CD4-positive, alpha-beta T cell (primary cell): ENCODE results near the gene FAM229B. TPM values are rescaled to one million over a fixed set of nuclear protein-coding genes. Genes with fewer than 3 reads are reported as not detected.

Experiments
- ATAC-seq: fragments of 200-7000 bp; cut with Tn5 transposase; one replicate; pipeline ENCODE4 v1.10.0; 2022; ENCODE audit warnings: mild to moderate bottlenecking; ENCODE audit not compliant: poor library complexity
- CTCF ChIA-PET: fragments of 350-600 bp; sonication (Branson Sonifier 250); formaldehyde crosslinking; loops from one replicate; lab custom pipeline; 2021; ENCODE audit warnings: antibody characterized with exemption, inconsistent platforms; lab: Charles Lee
- POLR2A ChIA-PET: fragments of 350-600 bp; sonication (Branson Sonifier 250); formaldehyde crosslinking; loops from one replicate; lab custom pipeline; 2021; ENCODE audit warnings: antibody characterized with exemption, inconsistent platforms; lab: Charles Lee
- DNase-seq, 14 experiments: peaks; one replicate each; pipeline ENCODE4 v3.0.0-alpha.2; 2013 to 2020; ENCODE audit warnings: mixed read lengths in 2 of 14
- H3K27ac ChIP-seq, 2 donors: one replicate each; pipeline versions ENCODE4 v1.5.1 to v1.7.0; 2013; ENCODE audit warnings: low read length in 2 of 2, low read depth in 1 of 2, mild to moderate bottlenecking in 1 of 2
- H3K27me3 ChIP-seq, 2 experiments: 1 replicate in 1 of 2; 2 replicates in 1 of 2; pipeline versions ENCODE4 v1.6.1 to v1.7.0; 2013; ENCODE audit warnings: low read length in 2 of 2, control low read depth in 1 of 2, mild to moderate bottlenecking in 1 of 2, moderate library complexity in 1 of 2; ENCODE audit not compliant: insufficient read depth in 2 of 2, control insufficient read depth in 1 of 2
- H3K36me3 ChIP-seq: one replicate; pipeline ENCODE4 v1.6.1; 2013; ENCODE audit warnings: low read length, control low read depth; ENCODE audit not compliant: insufficient read depth
- H3K4me1 ChIP-seq: one replicate; pipeline ENCODE4 v1.6.1; 2013; ENCODE audit warnings: low read length, control low read depth; ENCODE audit not compliant: insufficient read depth
- H3K4me3 ChIP-seq: one replicate; pipeline ENCODE4 v1.5.1; 2013; ENCODE audit warnings: mild to moderate bottlenecking, low read length, moderate library complexity
- H3K9me3 ChIP-seq, 2 experiments: 1 replicate in 1 of 2; 2 replicates in 1 of 2; pipeline versions ENCODE4 v1.6.1 to v1.7.0; 2013; ENCODE audit warnings: low read length in 2 of 2, mild to moderate bottlenecking in 2 of 2, control low read depth in 1 of 2, moderate library complexity in 1 of 2; ENCODE audit not compliant: control insufficient read depth in 1 of 2, insufficient read depth in 1 of 2
- H3K27ac Mint-ChIP-seq: one replicate; pipeline ENCODE4 v1.8.0; 2020; ENCODE audit warnings: mixed read lengths
- H3K27me3 Mint-ChIP-seq: one replicate; pipeline ENCODE4 v1.8.0; 2021; ENCODE audit warnings: mixed read lengths
- H3K36me3 Mint-ChIP-seq: one replicate; pipeline ENCODE4 v1.8.0; 2021; ENCODE audit warnings: low read depth, mixed read lengths
- H3K4me1 Mint-ChIP-seq: one replicate; pipeline ENCODE4 v1.8.0; 2021; ENCODE audit warnings: low read depth, mixed read lengths
- H3K4me3 Mint-ChIP-seq: one replicate; pipeline ENCODE4 v1.8.0; 2020; ENCODE audit warnings: mild to moderate bottlenecking, mixed read lengths
- H3K9me3 Mint-ChIP-seq: one replicate; pipeline ENCODE4 v1.8.0; 2020; ENCODE audit warnings: mixed read lengths
- intact Hi-C, 2 experiments: fragments of 100-400 bp; cut with DNase I in 1 of 2; cut with micrococcal nuclease in 1 of 2; formaldehyde crosslinking; loops; one replicate each; pipeline versions ENCODE4 v1.15.1 to v1.9.0; 2023 to 2025; cut with DNase I, micrococcal nuclease
- total RNA-seq, 174 experiments: library from RNA in 2 of 174; stranded (reverse) in 2 of 174; gene quantifications; one replicate each; pipeline ENCODE4 v1.2.3 and lab custom pipeline; 2021 to 2026
- TF ChIP-seq, protein P1 (sequence below): fragments of 200-600 bp; IDR thresholded peaks from one replicate; pipeline ENCODE4 v1.8.0; 2022; ENCODE audit warnings: antibody characterized with exemption, mild to moderate bottlenecking

Gene FAM229B
- total RNA-seq, 2 experiments from 2014 or later = 3.6 to 4.4 TPM

DNA sequence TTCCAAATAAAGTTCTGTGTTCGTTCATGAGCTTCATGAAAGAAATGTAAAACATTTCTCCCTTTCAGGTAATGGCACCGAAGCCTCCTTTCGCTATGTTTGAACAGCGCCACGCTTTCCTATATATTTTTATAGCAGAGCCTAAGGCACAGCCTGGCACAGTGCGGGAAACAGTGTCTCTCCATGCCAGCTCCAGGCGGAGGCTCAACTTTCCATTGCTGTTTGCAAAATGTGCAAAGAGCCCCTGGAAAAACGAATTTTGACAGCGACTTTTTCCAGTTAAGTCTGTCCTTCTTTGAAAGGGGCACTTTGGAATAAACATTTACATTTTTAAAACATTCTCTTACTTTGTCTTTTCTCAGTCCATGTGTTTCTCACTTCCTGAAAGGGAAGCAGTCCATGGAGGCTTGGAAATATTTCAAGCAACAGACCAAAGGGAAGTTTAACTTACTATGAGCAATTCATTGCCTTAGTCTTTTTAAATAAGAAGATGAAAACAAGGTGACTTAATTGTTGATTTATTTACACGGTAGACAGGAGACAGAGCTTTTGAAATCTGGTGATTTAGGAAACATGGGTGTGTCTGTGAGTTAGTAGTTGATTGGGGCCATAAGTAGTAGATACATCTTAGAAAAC lies 32.7 kb upstream of the FAM229B start:
- CTCF ChIA-PET = no interaction called here
- H3K4me1 Mint-ChIP-seq = no peaks in the 10 kb centered on the region
- POLR2A ChIA-PET = no interaction called here

DNA sequence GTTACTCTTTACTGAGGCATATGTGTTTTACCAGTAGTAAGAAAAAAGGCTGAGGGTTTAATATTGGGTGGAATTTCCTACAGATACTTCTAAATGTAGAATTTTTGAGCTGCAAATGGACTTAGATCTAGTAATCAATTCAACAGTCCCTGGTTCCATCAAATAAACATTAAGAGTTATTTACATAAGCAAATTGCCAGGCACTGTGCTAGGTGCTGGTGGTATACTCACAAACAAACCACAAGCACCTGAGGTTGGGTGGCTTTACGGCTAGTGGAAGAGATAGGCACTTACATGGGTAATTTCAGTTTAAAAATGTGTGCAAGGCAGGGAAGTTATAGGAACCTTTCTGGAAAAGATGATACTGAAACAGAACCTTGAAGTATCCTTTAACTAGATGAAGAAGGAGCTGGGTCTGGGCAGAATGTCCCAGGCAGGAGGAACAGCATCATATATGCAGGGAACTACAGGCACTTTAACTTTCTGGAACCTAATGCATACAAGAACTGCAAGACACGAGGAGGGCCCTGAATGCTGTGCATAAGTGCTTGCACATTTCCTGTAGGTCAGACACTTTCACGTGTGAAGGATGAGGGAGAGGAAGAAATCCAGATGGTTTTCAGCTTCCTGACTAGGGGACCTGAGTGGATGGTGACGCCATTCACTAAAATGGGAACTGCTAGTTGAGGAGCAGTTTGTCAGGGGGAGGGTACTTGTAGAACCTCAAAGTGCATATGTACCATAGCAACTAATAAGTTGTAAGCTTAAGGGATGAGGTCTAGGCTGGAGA lies 29.0 kb upstream of the FAM229B start:
- no peak overlapping the region for H3K27ac Mint-ChIP-seq
- ATAC-seq (no peak), DNase-seq (no peak)
- intact Hi-C loops = no loop called here
- Histone ChIP-seq H3K27ac (no peak overlapping the region), H3K36me3 (no peaks in the 10 kb centered on the region), H3K27me3 (no peaks in the 10 kb centered on the region), H3K4me1 (no peaks in the 10 kb centered on the region), H3K9me3 (no peaks in the 10 kb centered on the region), H3K4me3 (no peak overlapping the region)
- H3K4me3 Mint-ChIP-seq = no peak overlapping the region
- ChIA-PET CTCF (no interaction called here), POLR2A (interaction anchor here (0.5 to 0.6 kb wide), 2 partner anchors 15 to 28 kb away, joined by 3 read pairs; no protein-coding TSS in a partner anchor)
- H3K4me1 Mint-ChIP-seq = no peaks in the 10 kb centered on the region
- H3K9me3 Mint-ChIP-seq = no peaks in the 10 kb centered on the region
- no peaks in the 10 kb centered on the region for H3K36me3 Mint-ChIP-seq
- TF ChIP-seq, protein P1, sequence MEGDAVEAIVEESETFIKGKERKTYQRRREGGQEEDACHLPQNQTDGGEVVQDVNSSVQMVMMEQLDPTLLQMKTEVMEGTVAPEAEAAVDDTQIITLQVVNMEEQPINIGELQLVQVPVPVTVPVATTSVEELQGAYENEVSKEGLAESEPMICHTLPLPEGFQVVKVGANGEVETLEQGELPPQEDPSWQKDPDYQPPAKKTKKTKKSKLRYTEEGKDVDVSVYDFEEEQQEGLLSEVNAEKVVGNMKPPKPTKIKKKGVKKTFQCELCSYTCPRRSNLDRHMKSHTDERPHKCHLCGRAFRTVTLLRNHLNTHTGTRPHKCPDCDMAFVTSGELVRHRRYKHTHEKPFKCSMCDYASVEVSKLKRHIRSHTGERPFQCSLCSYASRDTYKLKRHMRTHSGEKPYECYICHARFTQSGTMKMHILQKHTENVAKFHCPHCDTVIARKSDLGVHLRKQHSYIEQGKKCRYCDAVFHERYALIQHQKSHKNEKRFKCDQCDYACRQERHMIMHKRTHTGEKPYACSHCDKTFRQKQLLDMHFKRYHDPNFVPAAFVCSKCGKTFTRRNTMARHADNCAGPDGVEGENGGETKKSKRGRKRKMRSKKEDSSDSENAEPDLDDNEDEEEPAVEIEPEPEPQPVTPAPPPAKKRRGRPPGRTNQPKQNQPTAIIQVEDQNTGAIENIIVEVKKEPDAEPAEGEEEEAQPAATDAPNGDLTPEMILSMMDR = no peak
- H3K27me3 Mint-ChIP-seq = peaks cover 5% of the 10 kb centered on the region

More for the DNA sequence above, 32.7 kb upstream of the FAM229B start:
- intact Hi-C loops = no loop called here
- DNase-seq (no peak), ATAC-seq (no peak)
- Mint-ChIP-seq H3K27me3 (peaks cover 5% of the 10 kb centered on the region), H3K9me3 (no peaks in the 10 kb centered on the region), H3K27ac (no peak overlapping the region), H3K36me3 (no peaks in the 10 kb centered on the region), H3K4me3 (no peak overlapping the region)
- no peaks in the 10 kb centered on the region for H3K9me3 ChIP-seq
- TF ChIP-seq, protein P1 = no peak
- no peak overlapping the region for H3K27ac ChIP-seq
- H3K4me1 ChIP-seq = no peaks in the 10 kb centered on the region
- no peaks in the 10 kb centered on the region for H3K36me3 ChIP-seq
- H3K27me3 ChIP-seq = no peaks in the 10 kb centered on the region
- H3K4me3 ChIP-seq = no peak overlapping the region

DNA sequence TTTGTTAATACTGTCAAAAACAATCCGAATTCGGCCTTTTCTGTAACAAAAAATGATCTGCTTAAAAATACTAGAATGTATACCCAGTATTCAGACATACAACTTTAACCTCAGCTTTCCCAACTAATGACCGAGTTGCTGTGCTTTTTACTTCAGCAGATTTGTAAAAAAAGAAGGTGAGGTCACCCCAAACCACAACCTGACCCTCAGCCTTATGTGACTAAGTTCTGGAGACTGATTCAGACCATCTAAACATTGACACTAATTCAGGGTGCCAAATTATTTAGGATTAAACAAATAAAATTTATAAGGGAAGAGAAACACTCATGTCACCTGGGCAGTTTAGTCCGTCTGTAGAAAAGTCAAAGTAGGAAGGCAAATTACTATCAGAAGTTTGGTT lies 25.8 kb upstream of the FAM229B start:
- ChIA-PET POLR2A (no interaction called here), CTCF (no interaction called here)
- TF ChIP-seq, protein P1 = no peak
- no peak overlapping the region for H3K27ac Mint-ChIP-seq
- H3K27ac ChIP-seq = no peak overlapping the region
- H3K4me1 Mint-ChIP-seq = peaks cover 4% of the 10 kb centered on the region
- no peaks in the 10 kb centered on the region for H3K27me3 ChIP-seq
- H3K9me3 Mint-ChIP-seq = no peaks in the 10 kb centered on the region
- DNase-seq (no peak), ATAC-seq (no peak)
- intact Hi-C loops = no loop called here
- no peak overlapping the region for H3K4me3 Mint-ChIP-seq
- H3K9me3 ChIP-seq = no peaks in the 10 kb centered on the region
- no peak overlapping the region for H3K4me3 ChIP-seq
- no peaks in the 10 kb centered on the region for H3K4me1 ChIP-seq
- no peaks in the 10 kb centered on the region for H3K36me3 ChIP-seq
- H3K27me3 Mint-ChIP-seq = no peaks in the 10 kb centered on the region
- H3K36me3 Mint-ChIP-seq = no peaks in the 10 kb centered on the region
